ENCODE results near the gene REXO5. TPM values are rescaled to one million over a fixed set of nuclear protein-coding genes. Genes with fewer than 3 reads are reported as not detected.

The REXO5 gene
- total RNA-seq, 1 experiment from 2014 or later: 7.3 TPM

GRCh38 chr16:20884240-20884556, 77.9 kb downstream of the REXO5 start:
- ChIA-PET POLR2A (no interaction called here), CTCF (no interaction called here)
- Mint-ChIP-seq H3K36me3 (ENCODE audit: insufficient read depth, unreplicated experiment) (peaks cover 11% of the 10 kb centered on the region), H3K4me3 (ENCODE audit: unreplicated experiment) (no peak overlapping the region), H3K27ac (ENCODE audit: unreplicated experiment) (no peak overlapping the region), H3K27me3 (ENCODE audit: insufficient read depth, unreplicated experiment) (no peaks in the 10 kb centered on the region), H3K4me1 (ENCODE audit: low read depth, unreplicated experiment) (peaks cover 13% of the 10 kb centered on the region), H3K9me3 (ENCODE audit: unreplicated experiment) (no peaks in the 10 kb centered on the region)
- BruUV-seq (replicated peaks): no TSS peak
- Histone ChIP-seq H3K27me3 (replicated peaks; ENCODE audit: control insufficient read depth, insufficient read depth, low read length) (no peaks in the 10 kb centered on the region), H3K36me3 (ENCODE audit: control insufficient read depth, insufficient read depth, low read length) (no peaks in the 10 kb centered on the region), H3K4me3 (ENCODE audit: low read depth, low read length) (no peak overlapping the region), H3K9me3 (no peaks in the 10 kb centered on the region), H3K4me1 (peaks cover 41% of the 10 kb centered on the region)
- no peak for DNase-seq
- TF ChIP-seq CTCF (IDR thresholded peaks at IDR 0.05; ENCODE audit: insufficient read depth in 1 of 2, low read depth in 1 of 2, low read length in 1 of 2, severe bottlenecking in 1 of 2, unreplicated experiment in 1 of 2): no peak
- intact Hi-C loops (cut with micrococcal nuclease; ENCODE audit: unreplicated experiment): no loop called here

GRCh38 chr16:20886320-20886719, 80.0 kb downstream of the REXO5 start:
- TF ChIP-seq CTCF (IDR thresholded peaks at IDR 0.05; ENCODE audit: insufficient read depth in 1 of 2, low read depth in 1 of 2, low read length in 1 of 2, severe bottlenecking in 1 of 2, unreplicated experiment in 1 of 2): no peak
- Mint-ChIP-seq H3K4me1 (ENCODE audit: low read depth, unreplicated experiment) (peaks cover 7% of the 10 kb centered on the region), H3K27me3 (ENCODE audit: insufficient read depth, unreplicated experiment) (no peaks in the 10 kb centered on the region), H3K27ac (ENCODE audit: unreplicated experiment) (peak overlapping the region; percentile 39), H3K36me3 (ENCODE audit: insufficient read depth, unreplicated experiment) (peaks cover 18% of the 10 kb centered on the region), H3K4me3 (ENCODE audit: unreplicated experiment) (no peak overlapping the region), H3K9me3 (ENCODE audit: unreplicated experiment) (no peaks in the 10 kb centered on the region)
- POLR2A ChIA-PET: no interaction called here
- peaks cover 34% of the 10 kb centered on the region for H3K4me1 ChIP-seq
- no peaks in the 10 kb centered on the region for H3K36me3 ChIP-seq (ENCODE audit: control insufficient read depth, insufficient read depth, low read length)
- H3K4me3 ChIP-seq (ENCODE audit: low read depth, low read length): no peak overlapping the region
- no peak for DNase-seq
- CTCF ChIA-PET: no interaction called here
- no peaks in the 10 kb centered on the region for H3K27me3 ChIP-seq (replicated peaks; ENCODE audit: control insufficient read depth, insufficient read depth, low read length)
- no TSS peak for BruUV-seq (replicated peaks)
- H3K9me3 ChIP-seq: no peaks in the 10 kb centered on the region
- intact Hi-C loops (cut with micrococcal nuclease; ENCODE audit: unreplicated experiment): no loop called here

DNA sequence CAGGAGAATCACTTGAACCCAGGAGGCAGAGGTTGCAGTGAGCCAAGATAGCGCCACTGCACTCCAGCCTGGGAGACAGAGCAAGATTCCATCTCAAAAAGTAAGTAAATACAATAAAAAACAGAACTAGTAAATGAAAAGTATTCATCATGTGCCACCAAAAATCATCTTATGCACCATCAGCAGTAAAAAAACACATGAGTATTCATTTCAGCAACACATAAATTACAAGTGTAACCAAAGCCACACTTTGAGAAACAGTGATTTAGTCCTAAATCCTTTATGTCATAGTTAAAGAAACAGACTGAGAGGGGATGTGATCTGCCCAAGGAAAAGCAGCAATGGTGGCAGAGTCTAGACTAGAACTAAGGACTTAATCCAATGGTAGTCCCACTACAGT, 80.9 kb downstream of the REXO5 start:
- POLR2A ChIA-PET: no interaction called here
- Histone ChIP-seq H3K36me3 (ENCODE audit: control insufficient read depth, insufficient read depth, low read length) (no peaks in the 10 kb centered on the region), H3K4me1 (peaks cover 28% of the 10 kb centered on the region), H3K9me3 (no peaks in the 10 kb centered on the region), H3K27me3 (replicated peaks; ENCODE audit: control insufficient read depth, insufficient read depth, low read length) (no peaks in the 10 kb centered on the region), H3K4me3 (ENCODE audit: low read depth, low read length) (no peak overlapping the region)
- intact Hi-C loops (cut with micrococcal nuclease; ENCODE audit: unreplicated experiment): no loop called here
- BruUV-seq (replicated peaks): no TSS peak
- peak overlapping the region; percentile 39 for H3K27ac Mint-ChIP-seq (ENCODE audit: unreplicated experiment)
- peaks cover 7% of the 10 kb centered on the region for H3K4me1 Mint-ChIP-seq (ENCODE audit: low read depth, unreplicated experiment)
- CTCF ChIA-PET: no interaction called here
- DNase-seq: no peak
- no peak overlapping the region for H3K4me3 Mint-ChIP-seq (ENCODE audit: unreplicated experiment)
- peaks cover 17% of the 10 kb centered on the region for H3K36me3 Mint-ChIP-seq (ENCODE audit: insufficient read depth, unreplicated experiment)
- no peaks in the 10 kb centered on the region for H3K27me3 Mint-ChIP-seq (ENCODE audit: insufficient read depth, unreplicated experiment)
- H3K9me3 Mint-ChIP-seq (ENCODE audit: unreplicated experiment): no peaks in the 10 kb centered on the region
- no peak for TF ChIP-seq CTCF (IDR thresholded peaks at IDR 0.05; ENCODE audit: insufficient read depth in 1 of 2, low read depth in 1 of 2, low read length in 1 of 2, severe bottlenecking in 1 of 2, unreplicated experiment in 1 of 2)
